IMR-90 (cell line): ENCODE data around the gene TMPRSS3. TPM values are rescaled to one million over a fixed set of nuclear protein-coding genes. Genes with fewer than 3 reads are reported as not detected.

Source experiments
- ATAC-seq: fragments of 200-7000 bp; cut with Tn5 transposase; 2 replicates; pipeline ENCODE4 v1.9.1; 2020; ENCODE audit warnings: low read depth, mild to moderate bottlenecking, moderate library complexity
- BruUV-seq: library from RNA; stranded (reverse); fragments of 400-500 nt; replicated peaks from 2 replicates; lab custom pipeline; 2021; lab: Mats Ljungman, UMichigan
- CTCF ChIA-PET: fragments of 300-600 bp; formaldehyde crosslinking; extraction: SDS; loops from one replicate; lab custom pipeline; 2021; ENCODE audit warnings: antibody characterized with exemption; lab: Yijun Ruan, JAX
- POLR2A ChIA-PET: fragments of 300-600 bp; sonication (Branson Sonifier 250); formaldehyde crosslinking; loops from one replicate; lab custom pipeline; 2022; ENCODE audit warnings: antibody characterized with exemption; ENCODE audit not compliant: unreplicated experiment; lab: Charles Lee
- DNase-seq: peaks from one replicate; pipeline ENCODE4 v3.0.0; 2013
- H2AFZ ChIP-seq: replicated peaks from 2 replicates; pipeline ENCODE3; 2013; ENCODE audit warnings: low read length, mild to moderate bottlenecking; ENCODE audit not compliant: poor library complexity
- H2AK5ac ChIP-seq: 2 replicates; pipeline ENCODE4 v1.6.1; 2013; ENCODE audit warnings: low read depth, low read length, inconsistent platforms
- H2AK9ac ChIP-seq: replicated peaks from 2 replicates; pipeline ENCODE3; 2013; ENCODE audit warnings: mild to moderate bottlenecking, low read depth, low read length, moderate library complexity; ENCODE audit not compliant: poor library complexity
- H2BK120ac ChIP-seq: 2 replicates; pipeline ENCODE4 v1.6.1; 2013; ENCODE audit warnings: low read depth, low read length, inconsistent platforms
- H2BK15ac ChIP-seq: 3 replicates; pipeline ENCODE4 v1.6.1; 2013; ENCODE audit warnings: low read depth, low read length, inconsistent platforms
- H2BK20ac ChIP-seq: 2 replicates; pipeline ENCODE4 v1.6.1; 2013; ENCODE audit warnings: low read depth, mild to moderate bottlenecking, inconsistent platforms, low read length, moderate library complexity
- H2BK5ac ChIP-seq: 2 replicates; pipeline ENCODE4 v1.6.1; 2013; ENCODE audit warnings: mild to moderate bottlenecking, low read depth, low read length, inconsistent platforms; ENCODE audit not compliant: poor library complexity, severe bottlenecking
- H3K14ac ChIP-seq: replicated peaks from 2 replicates; pipeline ENCODE4 v1.6.1; 2013; ENCODE audit warnings: low read depth, low read length, inconsistent platforms
- H3K18ac ChIP-seq: 2 replicates; pipeline ENCODE4 v1.6.1; 2013; ENCODE audit warnings: low read depth, low read length, control low read depth
- H3K23ac ChIP-seq: 2 replicates; pipeline ENCODE4 v1.6.1; 2013; ENCODE audit warnings: low read depth, low read length, inconsistent platforms
- H3K27ac ChIP-seq: 2 replicates; pipeline ENCODE4 v1.5.1; 2013; ENCODE audit warnings: mild to moderate bottlenecking, control low read depth, low read length; ENCODE audit not compliant: insufficient read depth
- H3K27me3 ChIP-seq: 2 replicates; pipeline ENCODE4 v1.6.1; 2013; ENCODE audit warnings: low read length; ENCODE audit not compliant: control insufficient read depth, insufficient read depth
- H3K36me3 ChIP-seq: 2 replicates; pipeline ENCODE4 v1.6.1; 2013; ENCODE audit warnings: low read length, mixed read lengths; ENCODE audit not compliant: control insufficient read depth, insufficient read depth
- H3K4ac ChIP-seq: 2 replicates; pipeline ENCODE4 v1.6.1; 2013; ENCODE audit warnings: low read depth, low read length, inconsistent platforms
- H3K4me1 ChIP-seq: 2 replicates; pipeline ENCODE4 v1.6.1; 2013; ENCODE audit warnings: low read length, mixed read lengths; ENCODE audit not compliant: control insufficient read depth, insufficient read depth
- H3K4me2 ChIP-seq: 2 replicates; pipeline ENCODE4 v1.6.1; 2013; ENCODE audit warnings: low read depth, mild to moderate bottlenecking, control low read depth, low read length, moderate library complexity
- H3K4me3 ChIP-seq: 2 replicates; pipeline ENCODE4 v1.5.1; 2013; ENCODE audit warnings: low read depth, mild to moderate bottlenecking, control low read depth, low read length, moderate library complexity; ENCODE audit not compliant: insufficient read depth
- H3K56ac ChIP-seq: 2 replicates; pipeline ENCODE4 v1.6.1; 2013; ENCODE audit warnings: low read length, inconsistent platforms; ENCODE audit not compliant: insufficient read depth; ENCODE audit errors: extremely low read depth
- H3K79me1 ChIP-seq, 2 experiments: 2 replicates each; pipeline ENCODE4 v1.6.1; 2013; ENCODE audit warnings: low read length in 2 of 2, inconsistent platforms in 1 of 2, low read depth in 1 of 2
- H3K9ac ChIP-seq: 2 replicates; pipeline ENCODE4 v1.6.1; 2013; ENCODE audit warnings: low read depth, low read length, control low read depth
- H3K9me1 ChIP-seq: 2 replicates; pipeline ENCODE4 v1.6.1; 2013; ENCODE audit warnings: low read length, inconsistent platforms; ENCODE audit not compliant: insufficient read depth
- H3K9me3 ChIP-seq: 2 replicates; pipeline ENCODE4 v1.6.1; 2013; ENCODE audit warnings: low read length; ENCODE audit not compliant: control insufficient read depth, insufficient read depth
- H4K20me1 ChIP-seq: 2 replicates; pipeline ENCODE4 v1.6.1; 2013; ENCODE audit warnings: low read length, inconsistent platforms; ENCODE audit not compliant: insufficient read depth
- H4K5ac ChIP-seq: 2 replicates; pipeline ENCODE4 v1.6.1; 2013; ENCODE audit warnings: mild to moderate bottlenecking, low read depth, low read length, control low read depth
- H4K8ac ChIP-seq, 2 experiments: 2 replicates each; pipeline ENCODE4 v1.6.1; 2013; ENCODE audit warnings: low read depth in 2 of 2, low read length in 2 of 2, control low read depth in 1 of 2, inconsistent platforms in 1 of 2
- H4K91ac ChIP-seq: 2 replicates; pipeline ENCODE4 v1.6.1; 2013; ENCODE audit warnings: low read depth, low read length, inconsistent platforms; ENCODE audit not compliant: insufficient read depth
- BHLHE40 ChIP-seq: fragments of 150-350 bp; IDR thresholded peaks from 2 replicates; pipeline ENCODE4 v1.6.1; 2016; ENCODE audit warnings: mild to moderate bottlenecking, low read depth, low read length
- CEBPB ChIP-seq: IDR thresholded peaks from 2 replicates; pipeline ENCODE4 v1.6.1; 2012; ENCODE audit warnings: low read depth, low read length, improper control_type of control experiment
- CHD1 ChIP-seq: IDR thresholded peaks from 2 replicates; pipeline ENCODE4 v1.6.1; 2012; ENCODE audit warnings: low read depth, low read length, improper control_type of control experiment
- CTCF ChIP-seq: conservative IDR thresholded peaks from 2 replicates; pipeline ENCODE4 v1.5.1; 2012; ENCODE audit warnings: mild to moderate bottlenecking, low read depth, low read length, improper control_type of control experiment
- ELK1 ChIP-seq: fragments of 150-350 bp; IDR thresholded peaks from 2 replicates; pipeline ENCODE4 v1.6.1; 2016; ENCODE audit warnings: low read depth, mild to moderate bottlenecking, low read length, moderate library complexity, borderline replicate concordance
- FOS ChIP-seq: fragments of 150-350 bp; IDR thresholded peaks from 2 replicates; pipeline ENCODE4 v1.6.1; 2016; ENCODE audit warnings: low read depth, low read length
- MAFK ChIP-seq: IDR thresholded peaks from 2 replicates; pipeline ENCODE4 v1.6.1; 2012; ENCODE audit warnings: low read depth, low read length, improper control_type of control experiment
- MAZ ChIP-seq: IDR thresholded peaks from 2 replicates; pipeline ENCODE4 v1.6.1; 2012; ENCODE audit warnings: low read depth, mild to moderate bottlenecking, low read length, improper control_type of control experiment, moderate library complexity, borderline replicate concordance
- MXI1 ChIP-seq: IDR thresholded peaks from 2 replicates; pipeline ENCODE4 v1.6.1; 2012; ENCODE audit warnings: low read depth, mild to moderate bottlenecking, low read length, moderate library complexity, borderline replicate concordance
- NFE2L2 ChIP-seq: fragments of 150-350 bp; IDR thresholded peaks from 2 replicates; pipeline ENCODE4 v1.6.1; 2016; ENCODE audit warnings: low read depth, mild to moderate bottlenecking, low read length
- POLR2A ChIP-seq: IDR thresholded peaks from 2 replicates; pipeline ENCODE4 v1.6.1; 2012; ENCODE audit warnings: mild to moderate bottlenecking, low read depth, low read length
- RAD21 ChIP-seq: IDR thresholded peaks from 2 replicates; pipeline ENCODE4 v1.6.1; 2012; ENCODE audit warnings: low read length, improper control_type of control experiment
- RCOR1 ChIP-seq: IDR thresholded peaks from 2 replicates; pipeline ENCODE4 v1.6.1; 2012; ENCODE audit warnings: mild to moderate bottlenecking, low read length, improper control_type of control experiment; ENCODE audit not compliant: insufficient replicate concordance
- RFX5 ChIP-seq: IDR thresholded peaks from 2 replicates; pipeline ENCODE4 v1.8.0; 2012; ENCODE audit warnings: low read depth, mild to moderate bottlenecking, low read length, moderate library complexity
- SMC3 ChIP-seq: fragments of 150-350 bp; IDR thresholded peaks from 2 replicates; pipeline ENCODE4 v1.6.1; 2016; ENCODE audit warnings: low read depth, mild to moderate bottlenecking, antibody characterized with exemption, low read length, moderate library complexity
- USF2 ChIP-seq: fragments of 150-350 bp; IDR thresholded peaks from 2 replicates; pipeline ENCODE4 v1.6.1; 2017; ENCODE audit warnings: mild to moderate bottlenecking, antibody characterized with exemption, low read length, low read depth
- WGBS, 2 experiments: methylation state at CpG; one replicate each; pipeline versions ENCODE4 v1.1.5 to v1.1.7; 2013; ENCODE audit warnings: missing lambda C conversion rate in 2 of 2; ENCODE audit not compliant: insufficient read length in 1 of 2; ENCODE audit errors: extremely low coverage in 2 of 2; 5-methylcytosine and 5-hydroxymethylcytosine counted together
- dilution Hi-C: fragments of 300-500 bp; cut with HindIII; formaldehyde crosslinking; loops from one replicate; pipeline ENCODE4 v1.14.3; 2018; ENCODE audit warnings: low sequenced_read_pairs; ENCODE audit not compliant: unreplicated experiment
- in situ Hi-C: fragments of 300-500 bp; cut with MboI; formaldehyde crosslinking; loops from 3 replicates; pipeline ENCODE4 v1.14.3; 2019; ENCODE audit warnings: low sequenced_read_pairs, inconsistent platforms, mixed read lengths
- intact Hi-C: fragments of 100-400 bp; cut with micrococcal nuclease; formaldehyde crosslinking; loops from 2 replicates; pipeline ENCODE4 v1.10.0; 2022
- polyA plus RNA-seq, 3 experiments: library from polyadenylated mRNA; depleted of rRNA; stranded (reverse); fragments of >200 nt; gene quantifications; 2 replicates each; pipeline ENCODE4 v1.2.3, GENCODE V29; 2012; ENCODE audit warnings: low replicate concordance in 1 of 3
- total RNA-seq: library from RNA; depleted of rRNA; stranded (reverse); fragments of >200 nt; gene quantifications from 2 replicates; pipeline ENCODE4 v1.2.3, GENCODE V29; 2012

The TMPRSS3 gene
- total and polyA plus RNA-seq, 2 of the 4 experiments (the other 2 are of a cell fraction) = not detected

GRCh38 chr21:42362198-42362597 is 33.7 kb downstream of the TMPRSS3 start:
- no peak overlapping the region for H2AK9ac ChIP-seq
- CTCF ChIA-PET = no interaction called here
- H2BK5ac ChIP-seq = no peak overlapping the region
- no peak overlapping the region for H3K56ac ChIP-seq
- H3K79me1 ChIP-seq = no peaks in the 10 kb centered on the region
- H3K18ac ChIP-seq = no peak overlapping the region
- H3K27ac ChIP-seq = no peak overlapping the region
- no peaks in the 10 kb centered on the region for H3K36me3 ChIP-seq
- no peak overlapping the region for H3K4me3 ChIP-seq
- no peak overlapping the region for H2AFZ ChIP-seq
- TF ChIP-seq ELK1 (no peak), MXI1 (no peak), FOS (no peak), NFE2L2 (no peak), CEBPB (no peak), MAFK (no peak), POLR2A (no peak), BHLHE40 (no peak), SMC3 (no peak), USF2 (no peak), RAD21 (no peak), RCOR1 (no peak), MAZ (no peak), RFX5 (no peak), CTCF (no peak), CHD1 (no peak)
- DNase-seq = no peak
- no peak overlapping the region for H2AK5ac ChIP-seq
- dilution Hi-C loops = no loop called here
- H4K8ac ChIP-seq = no peak overlapping the region
- in situ Hi-C loops = no loop called here
- H3K9ac ChIP-seq = no peak overlapping the region
- no peak for ATAC-seq
- BruUV-seq = no TSS peak
- POLR2A ChIA-PET = no interaction called here
- no peak overlapping the region for H2BK15ac ChIP-seq
- no peaks in the 10 kb centered on the region for H3K4me1 ChIP-seq
- H2BK120ac ChIP-seq = no peak overlapping the region
- intact Hi-C loops = no loop called here
- no peaks in the 10 kb centered on the region for H3K9me3 ChIP-seq
- no peak overlapping the region for H4K5ac ChIP-seq
- H3K4ac ChIP-seq = no peak overlapping the region
- H3K27me3 ChIP-seq = peaks cover 17% of the 10 kb centered on the region
- H3K23ac ChIP-seq = no peak overlapping the region
- H3K4me2 ChIP-seq = no peak overlapping the region
- no peak overlapping the region for H2BK20ac ChIP-seq
- H3K14ac ChIP-seq = no peak overlapping the region
- H4K20me1 ChIP-seq = no peaks in the 10 kb centered on the region
- no peak overlapping the region for H4K91ac ChIP-seq
- no peaks in the 10 kb centered on the region for H3K9me1 ChIP-seq
- no CpG with 5 or more reads among the region's 12 CpGs for WGBS, 2 experiments
